Keratinocyte (primary cell): ENCODE data around the gene GNAI1. TPM values are rescaled to one million over a fixed set of nuclear protein-coding genes. Genes with fewer than 3 reads are reported as not detected.

ENCODE experiments used
- DNase-seq: peaks from one replicate; pipeline ENCODE4 v3.0.0-alpha.2; 2011; ENCODE audit warnings: low read depth, missing footprints, low spot score
- FAIRE-seq: peaks from 2 replicates; lab custom pipeline; 2011; peaks lifted over from hg19 to GRCh38; lab: Jason Lieb, UNC
- H2AFZ ChIP-seq: 2 replicates; pipeline ENCODE4 v1.6.0; 2012; ENCODE audit warnings: low read length, control low read depth, inconsistent platforms; ENCODE audit not compliant: control insufficient read depth
- H3K27ac ChIP-seq: 2 replicates; pipeline ENCODE4 v1.5.1; 2011; ENCODE audit warnings: low read length; ENCODE audit not compliant: control insufficient read depth, insufficient read depth
- H3K27me3 ChIP-seq: 3 replicates; pipeline ENCODE4 v1.6.0; 2011; ENCODE audit warnings: low read length; ENCODE audit not compliant: control insufficient read depth, insufficient read depth; ENCODE audit errors: extremely low read depth
- H3K36me3 ChIP-seq, 2 experiments: 2 replicates in 1 of 2; 3 replicates in 1 of 2; pipeline ENCODE4 v1.5.1; 2011; ENCODE audit warnings: low read length in 2 of 2, mild to moderate bottlenecking in 1 of 2; ENCODE audit not compliant: control insufficient read depth in 2 of 2, insufficient read depth in 2 of 2; ENCODE audit errors: extremely low read depth in 1 of 2
- H3K4me1 ChIP-seq: 3 replicates; pipeline ENCODE4 v1.5.1; 2011; ENCODE audit warnings: low read length; ENCODE audit not compliant: control insufficient read depth, insufficient read depth; ENCODE audit errors: extremely low read depth
- H3K4me2 ChIP-seq: 3 replicates; pipeline ENCODE4 v1.6.0; 2011; ENCODE audit warnings: low read depth, low read length; ENCODE audit not compliant: control insufficient read depth, insufficient read depth; ENCODE audit errors: extremely low read depth
- H3K4me3 ChIP-seq, 3 experiments: fragments of 200-600 bp in 1 of 3; sonication (generic) in 1 of 3; 2 replicates in 2 of 3; 3 replicates in 1 of 3; pipeline ENCODE4 v1.5.1; 2011 to 2016; ENCODE audit warnings: low read length in 3 of 3, mild to moderate bottlenecking in 3 of 3, control low read depth in 2 of 3, inconsistent platforms in 1 of 3, low read depth in 1 of 3, mixed read lengths in 1 of 3, mixed run types in 1 of 3, moderate library complexity in 1 of 3; ENCODE audit not compliant: control insufficient read depth in 2 of 3, insufficient read depth in 2 of 3; ENCODE audit errors: extremely low read depth in 1 of 3
- H3K79me2 ChIP-seq: 2 replicates; pipeline ENCODE4 v1.6.0; 2012; ENCODE audit warnings: low read length; ENCODE audit not compliant: control insufficient read depth, insufficient read depth
- H3K9ac ChIP-seq: 3 replicates; pipeline ENCODE4 v1.6.0; 2011; ENCODE audit warnings: low read length; ENCODE audit not compliant: control insufficient read depth, insufficient read depth; ENCODE audit errors: extremely low read depth
- H3K9me1 ChIP-seq: 3 replicates; pipeline ENCODE4 v1.6.0; 2011; ENCODE audit warnings: low read length; ENCODE audit not compliant: control insufficient read depth, insufficient read depth; ENCODE audit errors: extremely low read depth
- H3K9me3 ChIP-seq: 2 replicates; pipeline ENCODE4 v1.5.1; 2012; ENCODE audit warnings: low read depth, low read length; ENCODE audit not compliant: control insufficient read depth
- H4K20me1 ChIP-seq: 3 replicates; pipeline ENCODE4 v1.6.0; 2011; ENCODE audit warnings: low read length; ENCODE audit not compliant: control insufficient read depth, insufficient read depth; ENCODE audit errors: extremely low read depth
- CTCF ChIP-seq, 3 experiments: IDR thresholded peaks in 1 of 3; conservative IDR thresholded peaks in 1 of 3; optimal IDR thresholded peaks in 1 of 3; 2 replicates in 2 of 3; 3 replicates in 1 of 3; pipeline versions ENCODE3 to v1.5.1; 2011; ENCODE audit warnings: low read length in 3 of 3, mild to moderate bottlenecking in 3 of 3, moderate library complexity in 2 of 3, control low read depth in 1 of 3, inconsistent platforms in 1 of 3; ENCODE audit not compliant: insufficient read depth in 2 of 3; ENCODE audit errors: extremely low read depth in 1 of 3
- EZH2 ChIP-seq: IDR thresholded peaks from one replicate; pipeline ENCODE4 v1.6.1; 2012; ENCODE audit warnings: inconsistent platforms, mild to moderate bottlenecking, low read length, moderate library complexity
- dilution Hi-C: fragments of 300-500 bp; cut with MboI; formaldehyde crosslinking; loops from one replicate; pipeline ENCODE4 v1.7.0; 2020; ENCODE audit warnings: low sequenced_read_pairs; ENCODE audit not compliant: extremely low pct_ligation_motif_present
- polyA plus RNA-seq, 5 experiments: library from polyadenylated mRNA; depleted of rRNA in 3 of 5; stranded (reverse) in 3 of 5; stranded (forward) in 1 of 5; unstranded in 1 of 5; fragments of >200 nt; gene quantifications; 1 replicate in 1 of 5; 2 replicates in 3 of 5; 3 replicates in 1 of 5; pipeline versions ENCODE4 v1.2.1 to v1.2.3, GENCODE V29; 2011 to 2012; ENCODE audit warnings: missing spikeins in 2 of 5, low read depth in 1 of 5, low replicate concordance in 1 of 5

GNAI1 gene
- polyA plus RNA-seq, 1 donor (not counting 4 experiments of a cell fraction or from before 2014, with no cell fraction given) = 84.1 TPM

- Histone ChIP-seq H3K9ac (no peak overlapping the region), H3K36me3 (no peaks in the 10 kb centered on the region), H3K4me3 (no peak overlapping the region), H3K9me1 (no peaks in the 10 kb centered on the region), H3K4me1 (peaks cover 21% of the 10 kb centered on the region), H3K79me2 (no peaks in the 10 kb centered on the region), H3K27ac (no peak overlapping the region), H3K4me2 (no peak overlapping the region), H3K9me3 (no peaks in the 10 kb centered on the region), H4K20me1 (no peaks in the 10 kb centered on the region), H2AFZ (no peak overlapping the region), H3K27me3 (no peaks in the 10 kb centered on the region)
- dilution Hi-C loops = no loop called here
- TF ChIP-seq CTCF (optimal IDR thresholded peaks at IDR 0.05 in 1 of 3, IDR thresholded peaks at IDR 0.05 in 1 of 3, conservative IDR thresholded peaks at IDR 0.05 in 1 of 3; ENCODE audit: extremely low read depth in 1 of 3, insufficient read depth in 2 of 3, low read length in 3 of 3) (no peak), EZH2 (no peak)
- DNase-seq = no peak
- FAIRE-seq = no peak
Measured at GRCh38 chr7:80236681-80237080, 102.0 kb downstream of the GNAI1 start.

- Histone ChIP-seq H3K79me2 (no peaks in the 10 kb centered on the region), H3K9me1 (no peaks in the 10 kb centered on the region), H2AFZ (no peak overlapping the region), H3K27ac (no peak overlapping the region), H3K9me3 (no peaks in the 10 kb centered on the region), H3K4me1 (no peaks in the 10 kb centered on the region), H4K20me1 (no peaks in the 10 kb centered on the region), H3K4me3 (no peak overlapping the region), H3K36me3 (no peaks in the 10 kb centered on the region), H3K27me3 (no peaks in the 10 kb centered on the region), H3K4me2 (no peak overlapping the region), H3K9ac (no peak overlapping the region)
- TF ChIP-seq EZH2 = no peak
- TF ChIP-seq CTCF (optimal IDR thresholded peaks at IDR 0.05 in 1 of 3, IDR thresholded peaks at IDR 0.05 in 1 of 3, conservative IDR thresholded peaks at IDR 0.05 in 1 of 3; ENCODE audit: extremely low read depth in 1 of 3, insufficient read depth in 2 of 3, low read length in 3 of 3) = no peak
- DNase-seq (no peak), FAIRE-seq (no peak)
- dilution Hi-C loops = no loop called here
Measured at GRCh38 chr7:80240265-80241025, 105.8 kb downstream of the GNAI1 start.
